ENCODE results near the gene ARHGEF10L. TPM values are rescaled to one million over a fixed set of nuclear protein-coding genes. Genes with fewer than 3 reads are reported as not detected.
A peak's percentile ranks its signal among the peaks of the same experiment; 100 is the strongest.

Gene ARHGEF10L
- total RNA-seq, 1 donor from 2014 or later, result 27.8 TPM

GRCh38 chr1:17682400-17682799, 142.9 kb downstream of the ARHGEF10L start:
- peak; percentile 27 for DNase-seq (ENCODE audit: low read depth)
- TF ChIP-seq CTCF (conservative IDR thresholded peaks at IDR 0.05; ENCODE audit: low read depth, low read length), result no peak

GRCh38 chr1:17683598-17683997, 144.1 kb downstream of the ARHGEF10L start:
- H3K4me3 ChIP-seq (ENCODE audit: low read depth, low read length), result no peak overlapping the region
- DNase-seq (ENCODE audit: low read depth), result no peak
- no peak for TF ChIP-seq CTCF (conservative IDR thresholded peaks at IDR 0.05; ENCODE audit: low read depth, low read length)

More at GRCh38 chr1:17682400-17682799, 142.9 kb downstream of the ARHGEF10L start:
- H3K4me3 ChIP-seq (ENCODE audit: low read depth, low read length), result no peak overlapping the region

GRCh38 chr1:17684810-17685209, 145.3 kb downstream of the ARHGEF10L start:
- H3K4me3 ChIP-seq (ENCODE audit: low read depth, low read length), result no peak overlapping the region
- no peak for TF ChIP-seq CTCF (conservative IDR thresholded peaks at IDR 0.05; ENCODE audit: low read depth, low read length)
- no peak for DNase-seq (ENCODE audit: low read depth)

- H3K4me3 ChIP-seq (ENCODE audit: low read depth, low read length), result no peak overlapping the region
- DNase-seq (ENCODE audit: low read depth), result no peak
- no peak for TF ChIP-seq CTCF (conservative IDR thresholded peaks at IDR 0.05; ENCODE audit: low read depth, low read length)
These were observed 146.8 kb downstream of the ARHGEF10L start for GRCh38 chr1:17686258-17686657.

GRCh38 chr1:17687145-17687544, 147.6 kb downstream of the ARHGEF10L start:
- no peak for TF ChIP-seq CTCF (conservative IDR thresholded peaks at IDR 0.05; ENCODE audit: low read depth, low read length)
- DNase-seq (ENCODE audit: low read depth), result no peak
- H3K4me3 ChIP-seq (ENCODE audit: low read depth, low read length), result no peak overlapping the region

- no peak for DNase-seq (ENCODE audit: low read depth)
- TF ChIP-seq CTCF (conservative IDR thresholded peaks at IDR 0.05; ENCODE audit: low read depth, low read length), result no peak
- H3K4me3 ChIP-seq (ENCODE audit: low read depth, low read length), result no peak overlapping the region
These were observed 148.8 kb downstream of the ARHGEF10L start for GRCh38 chr1:17688217-17688810.

- TF ChIP-seq CTCF (conservative IDR thresholded peaks at IDR 0.05; ENCODE audit: low read depth, low read length), result no peak
- DNase-seq (ENCODE audit: low read depth), result no peak
- no peak overlapping the region for H3K4me3 ChIP-seq (ENCODE audit: low read depth, low read length)
These were observed 149.5 kb downstream of the ARHGEF10L start for GRCh38 chr1:17689011-17689410.

Measured in epithelial cell of proximal tubule (primary cell).